Superior temporal gyrus (tissue), 1 donor: ENCODE results near the gene TGM1.
"Not testable (repeated sequence)": the region's sequence is repeated elsewhere in the genome, so short reads cannot be mapped to it uniquely, and the experiment has no call there.

Source experiments
- DNase-seq: peaks from one replicate; pipeline ENCODE4 v3.0.0-alpha.2; 2016; ENCODE audit errors: extremely low spot score

Gene TGM1

DNA sequence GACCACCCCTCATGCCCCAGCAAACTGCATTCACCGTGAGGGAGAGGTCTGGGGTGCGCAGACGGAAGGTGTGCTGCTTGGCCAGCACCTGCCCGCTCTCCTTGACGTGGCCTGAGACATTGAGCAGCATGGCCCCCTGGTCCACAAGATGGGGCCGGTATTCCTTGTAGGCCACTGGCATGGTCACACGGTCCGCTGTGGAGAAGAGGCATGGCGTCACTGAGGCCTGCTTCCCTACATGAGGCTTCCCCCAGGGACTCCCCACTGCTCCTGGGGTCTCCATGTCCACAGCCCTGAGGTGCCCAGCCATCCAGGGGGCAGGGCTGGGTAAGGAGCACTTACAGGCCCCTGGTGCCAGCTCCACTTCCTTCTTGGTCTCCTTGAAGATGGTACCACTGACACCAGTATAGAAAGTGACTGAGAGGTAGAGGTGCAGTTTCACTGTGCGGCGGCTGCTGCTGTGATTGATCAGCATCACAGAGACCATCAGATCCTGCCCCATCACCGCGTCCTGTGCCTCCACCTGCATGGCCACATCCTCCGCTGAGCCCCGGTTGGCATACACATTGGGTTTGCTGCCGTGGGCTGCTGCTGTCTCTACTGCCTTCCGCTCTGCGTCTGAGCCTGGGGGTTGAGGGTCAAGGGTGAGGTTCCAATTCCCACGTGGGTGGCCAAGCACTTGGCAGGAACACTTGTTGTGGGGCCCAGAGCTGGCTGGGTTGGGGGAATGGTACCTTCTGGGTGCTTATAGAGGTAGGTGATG, 8.2 kb downstream of the TGM1 start:
- no peak for DNase-seq

GRCh38 chr14:24253936-24254335, 9.0 kb downstream of the TGM1 start:
- no peak for DNase-seq

- DNase-seq: no peak
Observed at GRCh38 chr14:24252289-24253124, 10.5 kb downstream of the TGM1 start.

DNA sequence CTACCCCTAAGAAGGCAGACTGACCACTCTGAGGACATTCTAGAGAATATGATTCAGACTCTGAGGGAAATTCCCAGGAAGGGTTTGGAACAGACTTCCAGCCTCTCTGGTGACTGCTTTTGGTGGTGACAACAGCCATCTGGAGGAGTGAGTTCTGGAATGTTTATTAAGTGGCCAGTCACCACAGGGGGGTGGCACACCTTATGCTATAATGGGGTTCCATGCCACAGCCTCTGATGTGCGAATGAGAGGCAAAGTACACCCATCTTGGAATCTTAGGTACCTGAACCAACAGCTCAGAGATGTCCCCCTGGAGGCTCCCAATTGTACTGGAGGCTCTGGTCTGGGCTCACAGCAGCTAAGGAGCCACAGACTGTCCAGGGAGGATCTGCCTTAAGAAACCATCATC, 11.1 kb downstream of the TGM1 start:
- DNase-seq: no peak

DNA sequence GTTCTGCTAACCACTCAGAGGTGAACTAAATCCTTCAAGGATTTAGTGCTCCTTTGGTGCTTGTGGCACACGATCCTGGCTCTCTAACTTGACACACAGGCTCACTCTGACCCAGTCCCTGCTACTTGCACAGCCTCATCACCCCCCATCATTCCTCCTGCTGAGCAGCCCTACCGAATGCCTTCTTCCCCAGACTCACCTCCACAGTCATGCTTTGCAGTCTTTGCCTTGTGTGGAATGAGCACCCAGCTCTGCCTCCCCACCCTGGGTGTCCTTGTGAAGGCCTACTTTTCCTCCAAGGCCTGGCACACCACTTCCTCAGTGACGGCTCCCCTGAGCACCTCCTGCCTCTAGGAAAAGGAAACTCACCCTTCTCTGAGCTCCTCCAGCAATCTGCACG, 12.6 kb downstream of the TGM1 start:
- no peak for DNase-seq

DNA sequence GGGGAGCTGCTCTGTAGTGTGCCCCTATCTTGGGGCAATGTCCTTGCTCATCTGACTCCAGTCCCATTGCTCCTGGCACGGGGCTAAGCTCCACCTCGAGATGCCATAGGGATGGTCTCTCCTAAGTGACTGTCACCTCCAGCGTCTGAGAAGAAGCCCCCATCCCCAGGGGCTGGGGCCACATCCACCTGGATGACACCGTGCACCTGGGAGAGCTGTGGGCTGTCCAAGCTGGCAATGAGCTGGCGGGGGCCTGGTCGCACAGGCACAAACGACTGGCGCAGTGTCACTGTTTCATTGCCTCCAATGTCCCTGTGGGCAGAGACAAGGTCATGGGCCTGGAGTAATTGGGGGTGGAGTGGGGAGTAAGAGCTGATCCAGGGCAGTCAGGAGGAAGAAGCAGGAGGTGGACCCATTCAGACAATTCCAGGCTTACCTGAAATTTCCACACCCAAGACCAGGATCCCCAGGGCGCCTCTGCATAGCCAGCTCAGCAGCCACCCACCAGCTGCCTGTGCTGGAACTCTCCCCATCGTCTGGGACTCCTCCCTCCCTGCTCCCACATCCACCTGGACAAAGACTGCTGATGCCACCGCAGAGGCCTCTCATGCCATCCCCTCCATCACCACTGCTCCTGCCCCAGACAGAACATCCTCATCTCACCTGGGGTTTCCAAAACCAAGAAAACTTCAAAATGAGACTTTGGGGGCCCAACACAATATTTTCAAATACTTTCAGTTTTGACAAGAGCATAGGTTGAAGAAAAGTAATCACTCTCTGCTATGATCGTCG, 13.6 kb downstream of the TGM1 start:
- no peak for DNase-seq

GRCh38 chr14:24247422-24247821, 15.6 kb downstream of the TGM1 start:
- DNase-seq: no peak

DNA sequence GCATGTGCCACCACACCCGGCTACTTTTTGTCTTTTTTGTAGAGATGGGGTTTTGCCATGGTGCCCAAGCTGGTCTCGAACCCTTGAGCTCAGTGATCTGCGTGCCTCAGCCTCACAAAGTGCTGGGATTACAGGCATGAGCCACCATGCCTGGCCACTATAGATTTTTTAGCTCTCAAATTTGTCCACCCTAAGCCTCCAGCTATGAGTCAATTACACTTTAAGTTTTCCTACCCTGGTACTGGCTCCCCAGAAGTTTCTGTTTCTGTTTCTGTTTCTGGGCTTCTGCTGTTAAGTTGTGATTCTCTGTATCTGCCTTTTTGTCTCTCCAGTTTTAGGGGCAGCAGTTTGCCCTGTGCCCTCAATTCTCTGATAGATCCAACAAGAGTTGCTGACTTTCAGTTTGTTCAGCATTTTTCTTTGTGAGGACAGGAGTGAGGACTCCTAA, 16.2 kb downstream of the TGM1 start:
- DNase-seq: no peak

- DNase-seq: not testable (repeated sequence)
Observed at GRCh38 chr14:24245350-24245749, 17.6 kb downstream of the TGM1 start.

DNA sequence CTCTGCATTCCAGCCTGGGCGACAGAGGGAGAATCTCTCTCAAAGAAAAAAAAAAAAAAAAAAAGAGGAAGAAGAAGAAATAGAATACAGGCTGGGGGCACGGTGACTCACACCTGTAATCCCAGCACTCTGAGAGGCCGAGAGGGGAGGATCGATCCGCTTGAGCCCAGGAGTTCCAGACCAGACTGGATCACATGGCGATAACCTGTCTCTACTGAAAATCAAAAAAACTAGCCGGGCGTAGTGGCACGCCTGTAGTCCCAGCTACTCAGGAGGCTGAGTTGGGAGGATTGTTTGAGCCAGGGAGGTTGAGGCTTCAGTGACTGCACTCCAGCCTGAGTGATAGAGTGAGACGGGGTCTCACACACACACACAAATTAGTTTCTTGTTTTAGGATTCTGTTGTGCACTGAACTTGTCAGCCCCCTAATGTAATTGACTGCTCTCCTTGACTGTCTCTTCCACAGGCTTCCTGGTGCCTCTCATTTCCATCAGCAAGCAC, 19.6 kb downstream of the TGM1 start:
- no peak for DNase-seq

DNA sequence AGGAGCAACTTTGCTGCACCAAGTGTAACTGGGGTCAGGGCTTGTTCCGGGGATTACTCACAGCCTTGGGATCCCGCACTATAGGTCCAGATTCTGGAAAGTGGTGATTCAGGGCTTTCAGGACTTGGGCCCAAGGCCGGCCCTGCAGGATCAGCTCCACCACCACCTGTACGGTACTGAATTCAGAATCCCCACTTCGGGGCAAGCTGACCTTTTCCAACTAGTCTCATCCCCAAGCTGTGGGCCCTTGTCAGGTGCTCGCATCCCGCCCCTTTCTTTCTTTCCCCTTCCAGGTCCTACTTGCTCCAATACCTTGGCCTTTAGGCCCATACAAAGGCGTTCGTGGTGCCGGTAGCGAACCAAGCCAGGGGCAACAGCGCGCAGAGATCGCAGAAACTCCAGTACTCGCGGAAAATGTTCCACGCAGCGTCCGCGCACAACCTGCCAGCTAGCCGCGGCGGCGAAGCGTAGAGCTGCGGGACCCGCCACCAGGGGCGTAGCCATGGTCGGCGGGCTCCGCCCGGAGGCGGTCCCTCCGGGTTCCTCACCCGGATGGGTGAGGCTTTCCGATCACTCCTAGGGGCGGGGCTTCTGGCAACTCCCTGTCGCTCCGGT, 21.0 kb downstream of the TGM1 start:
- no peak for DNase-seq

DNA sequence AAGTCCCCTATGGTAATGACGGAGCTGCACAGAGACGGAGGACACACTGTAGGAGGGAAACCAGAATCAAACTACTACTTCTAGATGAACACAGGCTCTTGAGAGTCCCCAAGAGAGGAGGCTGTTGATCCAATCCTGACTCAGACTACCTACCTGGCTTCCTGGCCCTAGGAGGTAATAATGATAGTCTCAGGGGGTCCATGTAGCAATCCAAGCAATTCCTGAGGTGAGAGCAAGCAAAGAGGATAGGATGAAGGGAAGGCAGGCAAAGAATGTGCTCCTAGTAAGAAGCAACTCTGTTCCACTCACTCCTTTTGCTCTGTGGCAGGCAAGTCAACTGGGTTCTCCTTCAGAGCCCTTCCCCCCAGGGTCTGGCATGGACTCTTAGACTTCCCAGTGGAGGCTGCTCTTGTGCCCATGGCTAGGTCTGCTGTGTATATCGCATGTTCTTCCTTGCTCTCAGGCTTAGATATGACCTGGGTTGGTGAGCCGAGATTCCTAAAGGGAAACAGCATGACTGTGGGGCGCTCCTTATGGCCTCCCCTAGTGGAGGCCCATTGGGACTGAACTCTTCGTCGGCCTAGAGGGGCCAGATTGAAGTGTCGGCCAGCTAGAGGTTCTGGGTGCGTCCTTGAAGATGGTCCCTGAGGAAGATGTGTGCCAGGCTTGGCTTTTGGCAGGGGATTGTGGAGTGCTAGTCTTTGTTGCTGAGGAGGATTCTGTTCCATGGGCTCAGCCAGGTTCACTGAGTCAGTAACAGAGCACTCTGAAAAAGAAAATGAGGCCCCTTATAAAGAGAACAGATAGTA, 22.7 kb downstream of the TGM1 start:
- no peak for DNase-seq

DNA sequence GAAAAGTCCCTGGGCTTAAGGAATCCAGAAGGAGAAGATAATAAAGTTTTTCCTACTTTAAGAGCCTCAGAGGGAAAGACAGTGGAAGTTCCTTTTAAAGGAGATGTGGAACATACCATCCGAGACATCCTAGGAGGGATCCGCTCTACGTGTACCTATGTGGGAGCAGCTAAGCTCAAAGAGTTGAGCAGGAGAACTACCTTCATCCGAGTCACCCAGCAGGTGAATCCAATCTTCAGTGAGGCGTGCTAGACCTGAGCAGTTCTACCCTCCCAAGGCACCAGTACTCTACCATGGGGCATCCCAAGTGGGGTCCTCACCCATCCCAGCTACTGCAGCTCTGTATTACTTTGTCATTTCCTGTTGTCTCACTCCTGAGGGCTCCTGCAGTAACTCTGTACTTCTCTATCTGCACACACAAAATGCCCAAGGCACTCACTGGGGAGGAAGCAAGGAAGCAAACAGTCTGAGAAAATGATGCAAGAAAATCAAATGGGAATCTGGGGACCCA, 24.4 kb downstream of the TGM1 start:
- DNase-seq: no peak

DNA sequence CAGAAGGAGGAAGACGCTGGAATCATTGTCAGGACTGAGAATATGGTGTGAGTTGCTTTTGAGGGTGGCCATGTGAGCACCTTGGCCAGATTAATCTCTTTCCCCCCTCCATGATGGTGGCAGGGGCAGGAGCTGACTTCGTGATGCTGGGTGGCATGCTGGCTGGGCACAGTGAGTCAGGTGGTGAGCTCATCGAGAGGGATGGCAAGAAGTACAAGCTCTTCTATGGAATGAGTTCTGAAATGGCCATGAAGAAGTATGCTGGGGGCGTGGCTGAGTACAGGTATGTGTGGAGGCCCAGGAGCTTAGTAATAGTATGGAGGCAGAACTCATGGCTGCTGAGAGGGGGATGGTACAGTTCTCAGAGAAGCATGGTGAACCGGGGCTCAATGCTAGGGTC, 24.9 kb downstream of the TGM1 start:
- DNase-seq: no peak

DNA sequence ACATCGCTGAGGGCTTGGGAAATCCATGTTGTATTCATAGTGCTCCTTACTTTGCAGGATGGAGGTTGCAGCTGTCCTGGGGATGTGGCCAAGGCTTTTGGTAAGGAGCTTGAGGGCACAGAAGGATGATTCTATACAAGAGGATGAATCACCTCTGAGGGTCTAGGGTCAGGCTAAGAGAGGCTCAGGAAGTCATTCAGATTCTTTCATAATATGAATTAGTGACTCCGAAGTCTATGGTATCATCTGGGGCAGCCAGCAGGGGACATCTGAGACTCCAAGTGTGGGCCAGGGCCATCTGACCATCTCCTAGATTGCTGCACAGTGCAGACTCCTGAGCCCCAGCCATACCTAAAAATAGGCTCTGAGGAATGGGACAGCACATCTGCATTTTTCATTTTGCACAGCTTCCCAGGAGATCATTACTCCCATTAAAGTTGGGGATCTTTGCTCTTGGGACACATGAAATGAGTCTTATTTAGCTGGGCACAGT, 25.5 kb downstream of the TGM1 start:
- no peak for DNase-seq

GRCh38 chr14:24236689-24237462, 26.1 kb downstream of the TGM1 start:
- DNase-seq: no peak

DNA sequence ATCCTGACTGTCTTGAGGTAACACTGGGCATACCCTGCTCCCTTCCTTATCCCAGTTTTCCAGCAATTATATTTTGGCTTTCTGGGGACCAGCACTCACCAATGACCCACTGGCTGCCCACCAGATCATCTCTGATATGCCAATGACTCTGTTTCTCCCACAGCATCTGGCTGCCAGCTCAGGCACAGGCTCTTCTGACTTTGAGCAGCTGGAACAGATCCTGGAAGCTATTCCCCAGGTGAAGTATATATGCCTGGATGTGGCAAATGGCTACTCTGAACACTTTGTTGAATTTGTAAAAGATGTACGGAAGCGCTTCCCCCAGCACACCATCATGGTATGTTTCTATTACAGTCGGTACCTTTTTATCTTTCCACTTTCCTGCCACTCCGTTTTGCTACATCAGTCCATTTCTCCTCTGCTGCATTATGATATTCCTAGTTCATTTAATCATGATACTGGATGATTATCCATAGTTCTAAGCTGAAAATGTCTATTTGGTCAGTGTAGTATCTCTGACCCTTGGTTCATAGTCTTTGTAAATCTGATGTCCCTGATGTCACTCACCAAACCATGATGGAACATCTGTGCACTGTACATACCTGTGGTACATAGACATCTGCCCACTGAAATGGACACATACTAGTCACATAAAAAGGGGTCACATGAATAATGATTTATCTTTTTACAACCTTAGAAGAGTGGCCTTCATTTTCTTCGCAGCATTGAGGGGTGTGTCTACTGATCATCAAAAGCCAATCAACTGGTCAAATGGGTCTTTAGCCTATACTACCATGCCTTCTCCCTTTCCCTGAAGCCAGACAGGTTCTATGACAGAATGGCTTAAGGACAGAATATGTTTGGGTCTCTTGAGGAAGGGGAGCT, 26.9 kb downstream of the TGM1 start:
- DNase-seq: no peak
